Measurements from ENCODE around the gene RBM17.
"Not testable (repeated sequence)": the region's sequence is repeated elsewhere in the genome, so short reads cannot be mapped to it uniquely, and the experiment has no call there.

The RBM17 gene, protein sequence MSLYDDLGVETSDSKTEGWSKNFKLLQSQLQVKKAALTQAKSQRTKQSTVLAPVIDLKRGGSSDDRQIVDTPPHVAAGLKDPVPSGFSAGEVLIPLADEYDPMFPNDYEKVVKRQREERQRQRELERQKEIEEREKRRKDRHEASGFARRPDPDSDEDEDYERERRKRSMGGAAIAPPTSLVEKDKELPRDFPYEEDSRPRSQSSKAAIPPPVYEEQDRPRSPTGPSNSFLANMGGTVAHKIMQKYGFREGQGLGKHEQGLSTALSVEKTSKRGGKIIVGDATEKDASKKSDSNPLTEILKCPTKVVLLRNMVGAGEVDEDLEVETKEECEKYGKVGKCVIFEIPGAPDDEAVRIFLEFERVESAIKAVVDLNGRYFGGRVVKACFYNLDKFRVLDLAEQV

DNA sequence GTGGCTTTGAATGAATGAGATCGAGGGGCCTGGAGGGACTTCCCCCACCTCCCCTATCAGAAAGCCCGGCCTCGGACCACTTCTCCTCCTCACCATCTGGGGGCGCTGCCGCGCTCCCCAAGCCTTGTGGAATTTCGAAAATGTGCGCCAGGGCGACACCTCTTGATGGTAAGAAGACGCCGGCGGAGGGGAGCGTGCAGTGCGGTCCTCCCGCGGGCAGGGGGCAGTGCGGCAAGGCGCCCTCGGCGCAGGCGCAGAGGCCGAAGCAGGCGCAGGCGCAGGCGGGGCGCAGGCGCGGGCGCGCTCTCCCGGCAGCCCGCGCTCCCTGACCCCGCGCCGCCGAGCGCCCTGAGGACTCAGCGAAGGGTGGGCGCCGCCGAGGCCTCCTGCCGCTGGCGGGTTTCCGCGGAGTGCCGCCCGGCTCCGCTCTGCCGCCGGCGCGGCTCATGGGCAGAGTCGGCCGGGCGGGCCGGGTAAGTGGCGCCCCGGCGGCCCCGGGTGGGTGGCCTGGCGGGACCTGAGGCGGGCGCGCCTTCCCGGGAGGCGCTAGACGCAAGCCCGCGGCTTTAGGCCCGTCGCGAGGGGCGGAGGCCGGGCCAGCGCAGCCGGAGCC is at the start of gene RBM17:
Gene RBM17, plus strand, starts transcription at position 314 of the 613 bp plus-strand sequence. CDS start 8,032 bp downstream, outside the sequence.
- DNase-seq (ENCODE audit: low read depth in 2 of 2), result peak; percentile 95 to 96

DNA sequence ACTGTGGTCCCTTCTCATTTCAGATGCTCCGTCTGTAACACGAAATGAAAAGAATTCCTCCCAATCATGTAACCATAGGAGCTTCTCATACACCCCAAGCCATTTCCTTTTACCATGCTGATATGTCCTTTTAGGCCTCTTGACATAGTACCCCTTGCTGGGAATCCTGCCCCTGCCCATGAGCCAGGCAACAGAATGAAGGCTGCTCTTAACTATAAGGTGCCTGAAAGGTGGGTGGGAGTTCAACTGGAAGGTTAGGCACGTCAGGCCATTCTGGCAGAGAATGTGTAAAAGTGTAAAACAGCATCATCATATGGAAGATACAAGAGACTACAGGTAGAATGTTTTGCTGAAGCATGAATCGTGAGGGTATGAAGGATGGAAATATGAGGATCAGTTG is 49.1 kb upstream of the RBM17 start:
- no peak for DNase-seq (ENCODE audit: low read depth in 2 of 2)

- DNase-seq (ENCODE audit: low read depth in 2 of 2), result no peak
Observed at GRCh38 chr10:6040205-6040604, 48.6 kb upstream of the RBM17 start.

GRCh38 chr10:6043377-6043776 is 45.5 kb upstream of the RBM17 start:
- not testable (repeated sequence) for DNase-seq (ENCODE audit: low read depth in 2 of 2)

DNA sequence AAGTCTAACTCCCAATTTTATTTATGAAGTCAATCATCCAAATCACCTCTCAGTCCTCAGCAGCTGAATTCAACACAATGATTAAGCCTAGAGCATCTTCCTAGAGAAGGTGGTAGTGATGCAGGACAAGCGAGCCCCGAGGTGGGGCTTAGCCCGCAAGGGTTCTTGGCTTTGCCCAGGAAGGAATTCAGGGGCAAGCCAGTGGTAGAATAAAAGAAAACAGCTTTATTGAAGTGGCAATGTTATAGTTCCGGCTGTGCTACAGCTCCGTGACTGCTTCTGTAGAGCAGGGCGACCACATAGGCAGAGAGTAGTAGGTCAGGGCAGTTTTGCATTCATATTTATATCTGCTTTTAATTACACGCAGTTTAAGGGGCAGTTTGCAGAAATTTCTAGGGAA is 44.8 kb upstream of the RBM17 start:
- no peak for DNase-seq (ENCODE audit: low read depth in 2 of 2)

GRCh38 chr10:6044751-6045313 is 44.0 kb upstream of the RBM17 start:
- DNase-seq (ENCODE audit: low read depth in 2 of 2), result no peak

GRCh38 chr10:6045314-6045848 is 43.5 kb upstream of the RBM17 start:
- DNase-seq (ENCODE audit: low read depth in 2 of 2), result no peak

DNA sequence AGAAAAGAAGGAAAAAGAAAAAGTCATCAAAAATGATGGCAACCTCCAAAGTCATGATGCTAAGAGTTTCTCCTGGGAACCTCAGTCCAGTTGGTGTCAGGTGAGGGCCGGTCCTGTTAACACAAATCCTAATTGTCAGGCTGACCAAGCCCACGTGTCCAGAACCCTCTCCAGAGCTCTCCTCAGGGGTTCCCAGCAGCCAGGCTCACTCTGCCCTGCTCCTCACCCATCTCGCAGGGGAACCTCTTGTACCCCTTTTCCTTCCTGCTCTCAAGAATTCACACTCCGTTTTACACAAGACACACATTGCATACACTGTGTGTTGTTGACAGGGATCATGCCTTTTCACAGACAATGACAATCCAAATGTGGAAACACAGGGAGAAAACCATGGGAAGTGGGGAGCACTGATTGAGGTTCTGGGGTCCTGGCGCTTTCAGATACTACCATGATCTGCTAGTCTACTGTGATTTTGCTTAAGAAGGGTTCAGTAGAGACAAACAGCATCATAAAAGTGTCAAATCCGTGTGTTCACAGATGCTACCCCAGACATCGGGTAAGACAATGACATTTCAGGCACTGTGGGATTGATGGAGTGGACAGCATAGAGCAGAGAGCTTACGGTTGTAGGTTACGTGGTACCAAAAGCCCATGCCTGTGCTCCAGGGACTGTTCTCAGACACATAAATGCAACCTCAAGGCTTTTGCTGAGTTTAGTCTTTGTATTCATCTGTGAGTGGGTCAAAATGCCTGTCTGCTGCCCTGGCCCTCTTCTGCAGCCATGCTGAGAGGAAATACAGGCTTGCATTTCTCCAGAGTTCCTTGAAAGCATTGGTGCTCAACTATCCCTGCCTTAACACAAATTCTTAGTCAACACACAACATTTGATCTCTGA is 42.7 kb upstream of the RBM17 start:
- no peak for DNase-seq (ENCODE audit: low read depth in 2 of 2)

GRCh38 chr10:6046773-6047611 is 41.8 kb upstream of the RBM17 start:
- no peak for DNase-seq (ENCODE audit: low read depth in 2 of 2)

GRCh38 chr10:6047847-6048246 is 41.0 kb upstream of the RBM17 start:
- no peak for DNase-seq (ENCODE audit: low read depth in 2 of 2)

GRCh38 chr10:6048281-6049030 is 40.4 kb upstream of the RBM17 start:
- DNase-seq (ENCODE audit: low read depth in 2 of 2), result no peak

DNA sequence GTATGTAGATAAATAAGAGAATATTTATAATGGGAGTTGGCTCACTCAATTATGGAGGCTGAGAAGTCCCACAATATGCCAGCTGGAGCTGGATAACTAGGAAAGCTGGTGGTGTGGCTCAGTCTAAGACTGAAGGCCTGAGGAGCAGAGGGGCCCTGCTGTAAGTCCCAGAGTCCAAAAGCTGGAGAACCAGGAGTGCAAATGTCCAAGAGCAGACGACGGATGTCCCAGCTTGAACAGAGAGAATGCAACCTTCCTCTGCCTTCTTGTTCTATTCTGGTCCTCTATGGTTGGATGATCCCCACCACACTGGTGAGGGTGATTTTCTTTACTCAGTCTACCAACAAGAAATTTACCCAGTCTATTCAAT is 39.8 kb upstream of the RBM17 start:
- no peak for DNase-seq (ENCODE audit: low read depth in 2 of 2)

GRCh38 chr10:6050801-6051445 is 37.9 kb upstream of the RBM17 start:
- peak; percentile 88 to 93 for DNase-seq (ENCODE audit: low read depth in 2 of 2)

DNA sequence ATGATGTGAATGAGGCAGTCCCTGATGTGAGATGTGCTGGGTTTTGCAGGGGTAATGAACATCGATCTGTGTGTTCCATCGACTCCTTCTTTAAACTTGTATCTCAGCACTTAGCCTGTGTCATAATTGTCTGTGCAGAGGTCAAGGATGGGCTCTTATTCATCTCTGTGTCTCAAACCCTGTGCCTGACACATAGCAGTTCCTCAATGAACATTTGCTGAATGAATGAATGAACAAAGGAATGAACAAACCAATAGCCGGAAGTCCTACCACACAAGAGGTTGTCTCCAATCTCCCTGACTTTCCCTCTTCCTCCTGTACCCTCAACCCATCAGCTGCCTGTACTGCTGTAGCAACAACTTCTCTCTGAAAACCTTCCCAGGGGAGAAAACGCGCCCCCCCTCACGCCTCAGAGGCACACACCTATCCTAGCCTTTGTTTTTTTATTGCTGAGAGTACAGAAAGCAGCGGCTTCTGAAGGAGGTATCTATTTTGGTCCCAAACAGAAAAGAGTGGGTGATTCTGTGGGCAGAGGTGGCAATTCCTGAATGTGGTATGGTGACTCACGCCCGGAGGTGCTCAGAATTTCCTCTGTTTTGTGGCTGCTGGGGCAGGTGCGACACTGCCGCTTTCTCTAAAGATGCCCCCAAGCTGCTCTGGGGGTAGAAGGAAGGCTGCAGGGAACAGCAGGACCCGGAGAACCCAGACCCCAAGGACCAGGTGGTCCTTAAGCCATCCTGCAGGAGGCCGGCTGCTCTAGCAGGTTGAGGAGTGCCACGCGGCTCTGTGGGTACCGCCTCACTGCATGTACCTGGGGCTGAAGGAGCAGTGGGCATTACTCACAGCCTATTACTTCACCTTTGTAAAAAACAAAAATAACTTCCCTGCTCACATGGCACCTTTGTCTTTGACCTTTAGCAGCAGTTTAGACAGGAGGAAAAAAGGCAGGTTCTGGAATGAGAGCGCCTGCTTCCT is 36.3 kb upstream of the RBM17 start:
- DNase-seq (ENCODE audit: low read depth in 2 of 2), result peak; percentile 77 to 79

- DNase-seq (ENCODE audit: low read depth in 2 of 2), result no peak
Observed at GRCh38 chr10:6053303-6053702, 35.5 kb upstream of the RBM17 start.

- DNase-seq (ENCODE audit: low read depth in 2 of 2), result no peak
Observed at GRCh38 chr10:6053816-6054631, 34.8 kb upstream of the RBM17 start.

GRCh38 chr10:6054884-6055283 is 34.0 kb upstream of the RBM17 start:
- no peak for DNase-seq (ENCODE audit: low read depth in 2 of 2)

DNA sequence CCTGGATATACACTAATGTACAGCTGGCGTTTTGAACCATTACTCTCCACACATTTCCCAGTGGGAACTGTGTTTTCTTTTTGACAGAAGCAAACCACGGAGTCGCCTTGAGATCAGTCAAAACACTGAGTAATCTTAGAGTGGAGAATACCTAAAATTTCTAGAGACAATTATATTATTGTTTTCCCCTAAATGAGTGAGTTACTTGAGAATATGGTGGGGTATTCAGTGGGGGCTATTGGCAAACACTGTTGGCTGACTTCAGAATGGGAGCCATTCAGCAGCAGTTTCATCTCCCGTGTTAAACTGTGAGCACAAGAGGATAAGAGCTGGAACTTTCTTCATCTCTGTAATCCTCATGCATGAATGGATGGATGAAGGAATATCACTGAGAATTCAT is 32.9 kb upstream of the RBM17 start:
- DNase-seq (ENCODE audit: low read depth in 2 of 2), result no peak

All from stimulated activated CD8-positive, alpha-beta memory T cell treated with anti-CD3 and anti-CD28 coated beads, Interleukin-15, amount 100 ng/mL, for 48 hours (primary cell).